PC-9 (cell line): Measurements from ENCODE around the gene PAF1. TPM values are rescaled to one million over a fixed set of nuclear protein-coding genes. Genes with fewer than 3 reads are reported as not detected.

ENCODE experiments used
- BruUV-seq: library from RNA; stranded (reverse); fragments of 400-500 nt; replicated peaks from 2 replicates; lab custom pipeline; 2021; lab: Mats Ljungman, UMichigan
- CTCF ChIA-PET: fragments of 300-600 bp; sonication (Branson Sonifier 250); formaldehyde crosslinking; loops from one replicate; lab custom pipeline; 2022; ENCODE audit warnings: antibody characterized with exemption; lab: Charles Lee
- POLR2A ChIA-PET: fragments of 300-600 bp; sonication (Branson Sonifier 250); formaldehyde crosslinking; loops from one replicate; lab custom pipeline; 2022; ENCODE audit warnings: antibody characterized with exemption; ENCODE audit not compliant: unreplicated experiment; lab: Charles Lee
- DNase-seq, 2 experiments: peaks; one replicate each; pipeline versions ENCODE4 v3.0.0 to v3.0.0-alpha.2; 2015 to 2022; ENCODE audit warnings: mixed read lengths in 1 of 2
- H2AFZ ChIP-seq: fragments of 200-600 bp; sonication (generic); 2 replicates; pipeline ENCODE4 v1.8.1; 2017; ENCODE audit warnings: antibody characterized with exemption
- H3F3A ChIP-seq: fragments of 200-600 bp; sonication (generic); 2 replicates; pipeline ENCODE4 v1.8.1; 2017; ENCODE audit warnings: antibody characterized with exemption, mild to moderate bottlenecking, low read depth; ENCODE audit not compliant: insufficient read depth
- H3K27ac ChIP-seq: fragments of 200-600 bp; sonication (generic); 2 replicates; pipeline ENCODE4 v1.6.1; 2016; ENCODE audit warnings: mixed run types
- H3K27me3 ChIP-seq: fragments of 200-600 bp; sonication (generic); 2 replicates; pipeline ENCODE4 v1.6.1; 2016; ENCODE audit warnings: low read depth, mixed run types; ENCODE audit not compliant: insufficient read depth
- H3K36me3 ChIP-seq: fragments of 200-600 bp; sonication (generic); 2 replicates; pipeline ENCODE4 v1.6.1; 2016; ENCODE audit warnings: low read depth, mixed run types
- H3K4me1 ChIP-seq: fragments of 200-600 bp; sonication (generic); replicated peaks from 2 replicates; pipeline ENCODE4 v1.6.1; 2016; ENCODE audit warnings: mixed run types; ENCODE audit not compliant: insufficient read depth
- H3K4me2 ChIP-seq: fragments of 200-600 bp; sonication (generic); 2 replicates; pipeline ENCODE4 v1.6.1; 2017; ENCODE audit warnings: mixed run types
- H3K4me3 ChIP-seq: fragments of 200-600 bp; sonication (generic); 2 replicates; pipeline ENCODE4 v1.6.1; 2016; ENCODE audit warnings: mixed run types
- H3K79me2 ChIP-seq: fragments of 200-600 bp; sonication (generic); 2 replicates; pipeline ENCODE4 v1.6.1; 2017; ENCODE audit warnings: low read depth, mixed run types
- H3K9me2 ChIP-seq: fragments of 200-600 bp; sonication (generic); 2 replicates; pipeline ENCODE4 v1.8.1; 2017; ENCODE audit warnings: mild to moderate bottlenecking; ENCODE audit not compliant: insufficient read depth
- H3K9me3 ChIP-seq: fragments of 200-600 bp; sonication (generic); 2 replicates; pipeline ENCODE4 v1.8.1; 2016; ENCODE audit warnings: low read depth; ENCODE audit not compliant: insufficient read depth
- H4K20me1 ChIP-seq: fragments of 200-600 bp; sonication (generic); 2 replicates; pipeline ENCODE4 v1.8.1; 2017; ENCODE audit not compliant: insufficient read depth
- EZH2 ChIP-seq: fragments of 200-600 bp; sonication (generic); IDR thresholded peaks from 2 replicates; pipeline ENCODE4 v1.8.0; 2017; ENCODE audit warnings: antibody characterized with exemption, low read depth
- intact Hi-C: fragments of 100-400 bp; cut with micrococcal nuclease; formaldehyde crosslinking; loops from one replicate; pipeline ENCODE4 v1.10.0; 2022; ENCODE audit not compliant: unreplicated experiment
- total RNA-seq: library from RNA; stranded (reverse); gene quantifications from 2 replicates; pipeline ENCODE4 v1.2.3, GENCODE V29; 2021
- TF ChIP-seq, protein P1 (sequence below): fragments of 200-600 bp; sonication (generic); conservative IDR thresholded peaks from 2 replicates; pipeline ENCODE4 v1.6.1; 2017; ENCODE audit warnings: mixed run types, antibody characterized with exemption, mild to moderate bottlenecking, moderate library complexity

PAF1 gene
- total RNA-seq, 1 experiment from 2014 or later = 61.1 TPM

DNA sequence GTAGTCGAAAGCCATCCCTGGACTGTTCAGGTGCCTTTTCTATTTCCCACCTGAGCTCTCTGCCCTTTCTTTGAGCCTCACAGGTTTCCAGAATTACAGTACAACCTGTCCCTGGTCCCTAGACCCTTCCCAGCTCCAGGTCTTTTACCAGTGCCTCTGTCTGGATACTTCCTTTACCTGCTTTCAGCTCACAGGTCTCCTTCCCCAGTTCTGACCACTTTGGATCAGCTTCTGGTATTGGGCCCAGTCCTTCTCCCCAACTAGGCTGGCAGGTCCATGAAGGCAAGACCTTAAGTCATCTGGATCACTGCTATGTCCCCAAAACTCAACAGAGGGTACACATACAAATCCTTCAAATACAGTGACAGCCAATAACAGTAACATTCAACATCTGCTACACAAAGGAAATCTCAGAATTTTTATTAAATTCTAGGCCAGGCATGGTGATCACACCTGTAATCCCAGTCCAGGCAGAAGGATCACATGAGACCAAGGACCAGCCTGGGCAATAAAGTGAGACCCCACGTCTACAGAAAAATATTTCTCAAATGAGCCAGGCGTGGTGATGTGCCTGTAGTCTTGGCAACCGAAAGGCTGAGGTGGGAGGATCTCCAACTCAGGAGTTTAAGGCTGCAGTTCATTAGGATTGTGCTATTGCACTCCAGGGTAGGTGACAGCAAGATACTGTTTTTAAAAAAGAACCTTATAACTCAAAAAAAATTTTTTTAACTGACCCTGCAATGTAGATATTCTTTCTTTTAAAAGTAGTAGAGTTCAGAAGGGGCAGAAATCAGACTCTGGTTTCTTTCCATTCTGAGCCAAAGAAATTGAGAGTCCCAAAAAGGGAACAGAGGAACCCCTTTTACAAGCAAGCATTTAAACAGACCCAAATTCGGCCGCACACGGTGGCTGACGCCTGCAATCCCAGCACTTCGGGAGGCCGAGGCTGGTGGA, 43.5 kb upstream of the PAF1 start:
- POLR2A ChIA-PET = interaction anchor here (0.6 to 1.5 kb wide), 3 partner anchors 31 to 393 kb away, joined by 4 to 18 read pairs (median 4); partner anchors contain the start of genes MED29 and PAF1
- TF ChIP-seq, protein P1, sequence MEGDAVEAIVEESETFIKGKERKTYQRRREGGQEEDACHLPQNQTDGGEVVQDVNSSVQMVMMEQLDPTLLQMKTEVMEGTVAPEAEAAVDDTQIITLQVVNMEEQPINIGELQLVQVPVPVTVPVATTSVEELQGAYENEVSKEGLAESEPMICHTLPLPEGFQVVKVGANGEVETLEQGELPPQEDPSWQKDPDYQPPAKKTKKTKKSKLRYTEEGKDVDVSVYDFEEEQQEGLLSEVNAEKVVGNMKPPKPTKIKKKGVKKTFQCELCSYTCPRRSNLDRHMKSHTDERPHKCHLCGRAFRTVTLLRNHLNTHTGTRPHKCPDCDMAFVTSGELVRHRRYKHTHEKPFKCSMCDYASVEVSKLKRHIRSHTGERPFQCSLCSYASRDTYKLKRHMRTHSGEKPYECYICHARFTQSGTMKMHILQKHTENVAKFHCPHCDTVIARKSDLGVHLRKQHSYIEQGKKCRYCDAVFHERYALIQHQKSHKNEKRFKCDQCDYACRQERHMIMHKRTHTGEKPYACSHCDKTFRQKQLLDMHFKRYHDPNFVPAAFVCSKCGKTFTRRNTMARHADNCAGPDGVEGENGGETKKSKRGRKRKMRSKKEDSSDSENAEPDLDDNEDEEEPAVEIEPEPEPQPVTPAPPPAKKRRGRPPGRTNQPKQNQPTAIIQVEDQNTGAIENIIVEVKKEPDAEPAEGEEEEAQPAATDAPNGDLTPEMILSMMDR = no peak
- TF ChIP-seq EZH2 = no peak
- intact Hi-C loops = no loop called here
- BruUV-seq = no TSS peak
- no peak for DNase-seq
- H3K36me3 ChIP-seq = peaks cover 32% of the 10 kb centered on the region
- H3K9me3 ChIP-seq = no peaks in the 10 kb centered on the region
- peak overlapping the region; percentile 97 for H3K27ac ChIP-seq
- H3K4me2 ChIP-seq = peak overlapping the region; percentile 96
- H2AFZ ChIP-seq = no peak overlapping the region
- H3K9me2 ChIP-seq = no peaks in the 10 kb centered on the region
- peaks cover 21% of the 10 kb centered on the region for H4K20me1 ChIP-seq
- peaks cover 42% of the 10 kb centered on the region for H3K79me2 ChIP-seq
- H3K27me3 ChIP-seq = no peaks in the 10 kb centered on the region
- H3K4me3 ChIP-seq = peak overlapping the region; percentile 91
- peaks cover 75% of the 10 kb centered on the region for H3F3A ChIP-seq
- CTCF ChIA-PET = interaction anchor here (1.5 kb wide), 1 partner anchor 20 kb away, joined by 5 read pairs; no protein-coding TSS in a partner anchor
- H3K4me1 ChIP-seq = peaks cover 62% of the 10 kb centered on the region

DNA sequence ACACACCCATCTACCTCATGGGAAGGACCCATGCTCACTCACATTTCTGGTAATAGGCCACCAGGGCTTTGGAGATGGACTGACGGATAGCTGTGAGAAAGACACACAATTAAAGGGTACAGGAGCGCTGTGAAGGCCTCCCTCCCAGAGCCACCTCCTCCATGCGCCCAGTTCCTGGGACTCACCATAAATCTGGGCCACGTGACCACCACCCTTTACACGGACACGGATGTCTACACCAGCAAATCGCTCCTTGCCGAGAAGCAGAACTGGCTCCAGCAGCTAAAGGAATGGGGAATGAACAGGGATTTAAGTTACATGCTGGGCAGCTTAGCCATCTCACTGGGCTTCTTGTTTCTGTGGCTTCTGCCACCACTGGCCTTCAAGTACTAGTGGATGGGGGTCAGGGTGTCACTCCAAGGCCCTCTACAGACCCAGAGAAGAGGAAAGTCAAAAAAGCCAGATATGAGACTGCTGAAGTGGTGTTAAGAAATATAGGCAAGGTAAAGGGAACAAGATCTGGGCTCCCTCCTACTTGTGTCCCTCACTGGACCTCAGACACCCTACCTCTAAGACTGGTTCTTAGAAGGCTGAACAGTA, 42.7 kb upstream of the PAF1 start:
- Histone ChIP-seq H3K9me2 (no peaks in the 10 kb centered on the region), H3K4me1 (peaks cover 58% of the 10 kb centered on the region), H3K4me2 (peak overlapping the region; percentile 96), H3K27me3 (no peaks in the 10 kb centered on the region), H3F3A (peaks cover 70% of the 10 kb centered on the region), H3K36me3 (peaks cover 32% of the 10 kb centered on the region), H4K20me1 (peaks cover 21% of the 10 kb centered on the region), H3K4me3 (peak overlapping the region; percentile 91; the same call in 1 of the 2 replicates), H3K9me3 (no peaks in the 10 kb centered on the region), H3K79me2 (peaks cover 42% of the 10 kb centered on the region), H2AFZ (no peak overlapping the region), H3K27ac (peak overlapping the region; percentile 97)
- TF ChIP-seq, protein P1 = no peak
- TF ChIP-seq EZH2 = no peak
- ChIA-PET CTCF (no interaction called here), POLR2A (interaction anchor here (0.6 kb wide), 1 partner anchor 394 kb away, joined by 4 read pairs; no protein-coding TSS in a partner anchor)
- DNase-seq = no peak
- no TSS peak for BruUV-seq
- intact Hi-C loops = no loop called here

DNA sequence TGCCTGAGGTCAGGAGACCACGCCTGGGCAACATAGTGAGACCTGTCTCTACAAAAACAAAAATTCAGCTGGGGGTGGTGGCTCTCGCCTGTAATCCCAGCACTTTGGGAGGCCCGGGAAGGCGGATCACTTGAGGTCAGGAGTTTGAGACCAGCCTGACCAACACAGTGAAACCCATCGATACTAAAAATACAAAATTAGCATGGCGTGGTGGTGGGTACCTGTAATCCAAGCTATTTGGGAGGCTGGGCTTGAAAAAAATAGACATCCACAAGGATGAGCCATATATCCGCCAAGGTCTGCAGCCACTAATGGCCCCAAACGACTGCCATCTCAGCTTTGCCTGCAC, 41.7 kb upstream of the PAF1 start:
- no peak overlapping the region for H3K4me3 ChIP-seq
- H4K20me1 ChIP-seq = peaks cover 21% of the 10 kb centered on the region
- H3K4me1 ChIP-seq = peaks cover 51% of the 10 kb centered on the region
- H3K79me2 ChIP-seq = peaks cover 42% of the 10 kb centered on the region
- H3F3A ChIP-seq = peaks cover 61% of the 10 kb centered on the region
- H3K27me3 ChIP-seq = no peaks in the 10 kb centered on the region
- TF ChIP-seq, protein P1 = no peak
- no peak for TF ChIP-seq EZH2
- ChIA-PET CTCF (interaction anchor here (0.6 to 0.8 kb wide), 3 partner anchors 69 to 437 kb away, joined by 3 read pairs; no protein-coding TSS in a partner anchor), POLR2A (interaction anchor here (0.6 kb wide), 1 partner anchor 86 kb away, joined by 3 read pairs; no protein-coding TSS in a partner anchor)
- peaks cover 32% of the 10 kb centered on the region for H3K36me3 ChIP-seq
- no peaks in the 10 kb centered on the region for H3K9me2 ChIP-seq
- no peak for DNase-seq
- intact Hi-C loops = no loop called here
- no peaks in the 10 kb centered on the region for H3K9me3 ChIP-seq
- H3K27ac ChIP-seq = peak overlapping the region; percentile 97
- no peak overlapping the region for H2AFZ ChIP-seq
- no TSS peak for BruUV-seq
- peak overlapping the region; percentile 96; the same call in 1 of the 2 replicates for H3K4me2 ChIP-seq
